ENCODE data around the gene DHX34.

DNA sequence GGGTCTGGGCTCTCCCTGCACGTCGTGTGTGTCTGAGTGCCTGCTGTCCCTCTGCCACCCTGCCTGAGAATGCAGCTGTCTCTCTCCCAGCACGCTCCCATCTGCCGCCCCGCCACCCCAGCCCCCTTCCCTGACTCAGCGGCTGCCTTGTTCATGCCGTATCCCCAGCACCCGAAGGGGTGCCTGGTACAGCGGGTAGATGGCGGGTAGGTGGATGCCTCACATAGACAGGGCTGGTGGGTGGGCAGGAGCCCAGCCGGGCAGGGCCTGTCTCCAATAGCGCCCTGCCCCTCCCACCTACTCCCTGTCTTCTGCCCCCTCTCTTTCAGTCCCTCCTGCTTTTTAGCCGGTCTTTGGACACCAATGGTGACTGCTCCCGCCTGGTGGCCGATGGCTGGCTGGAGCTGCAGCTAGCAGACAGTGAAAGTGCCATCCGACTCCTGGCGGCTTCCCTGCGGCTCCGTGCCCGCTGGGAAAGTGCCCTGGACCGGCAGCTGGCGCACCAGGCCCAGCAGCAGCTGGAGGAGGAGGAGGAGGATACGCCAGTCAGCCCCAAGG lies 30.3 kb downstream of the DHX34 start:
- TF ChIP-seq, protein P1, sequence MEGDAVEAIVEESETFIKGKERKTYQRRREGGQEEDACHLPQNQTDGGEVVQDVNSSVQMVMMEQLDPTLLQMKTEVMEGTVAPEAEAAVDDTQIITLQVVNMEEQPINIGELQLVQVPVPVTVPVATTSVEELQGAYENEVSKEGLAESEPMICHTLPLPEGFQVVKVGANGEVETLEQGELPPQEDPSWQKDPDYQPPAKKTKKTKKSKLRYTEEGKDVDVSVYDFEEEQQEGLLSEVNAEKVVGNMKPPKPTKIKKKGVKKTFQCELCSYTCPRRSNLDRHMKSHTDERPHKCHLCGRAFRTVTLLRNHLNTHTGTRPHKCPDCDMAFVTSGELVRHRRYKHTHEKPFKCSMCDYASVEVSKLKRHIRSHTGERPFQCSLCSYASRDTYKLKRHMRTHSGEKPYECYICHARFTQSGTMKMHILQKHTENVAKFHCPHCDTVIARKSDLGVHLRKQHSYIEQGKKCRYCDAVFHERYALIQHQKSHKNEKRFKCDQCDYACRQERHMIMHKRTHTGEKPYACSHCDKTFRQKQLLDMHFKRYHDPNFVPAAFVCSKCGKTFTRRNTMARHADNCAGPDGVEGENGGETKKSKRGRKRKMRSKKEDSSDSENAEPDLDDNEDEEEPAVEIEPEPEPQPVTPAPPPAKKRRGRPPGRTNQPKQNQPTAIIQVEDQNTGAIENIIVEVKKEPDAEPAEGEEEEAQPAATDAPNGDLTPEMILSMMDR (IDR thresholded peaks at IDR 0.05): no peak
- TF ChIP-seq TEAD4 (IDR thresholded peaks at IDR 0.05; ENCODE audit: borderline replicate concordance, insufficient read depth) (no peak), MEF2A (IDR thresholded peaks at IDR 0.05; ENCODE audit: borderline replicate concordance, low read depth) (no peak), TCF12 (IDR thresholded peaks at IDR 0.05) (no peak)
- TF ChIP-seq, protein P2, sequence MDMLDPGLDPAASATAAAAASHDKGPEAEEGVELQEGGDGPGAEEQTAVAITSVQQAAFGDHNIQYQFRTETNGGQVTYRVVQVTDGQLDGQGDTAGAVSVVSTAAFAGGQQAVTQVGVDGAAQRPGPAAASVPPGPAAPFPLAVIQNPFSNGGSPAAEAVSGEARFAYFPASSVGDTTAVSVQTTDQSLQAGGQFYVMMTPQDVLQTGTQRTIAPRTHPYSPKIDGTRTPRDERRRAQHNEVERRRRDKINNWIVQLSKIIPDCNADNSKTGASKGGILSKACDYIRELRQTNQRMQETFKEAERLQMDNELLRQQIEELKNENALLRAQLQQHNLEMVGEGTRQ (IDR thresholded peaks at IDR 0.05; ENCODE audit: borderline replicate concordance, low read depth, low read length): no peak
